GM18861 (cell line): ENCODE measurements around the gene EHD4.

Source experiments
- ATAC-seq: cut with Tn5 transposase; IDR thresholded peaks from one replicate; pipeline ENCODE4 v1.9.1; 2021; ENCODE audit not compliant: unreplicated experiment

The EHD4 gene

GRCh38 chr15:41921639-41922038 is 50.7 kb downstream of the EHD4 start:
- ATAC-seq: no peak

GRCh38 chr15:41921167-41921566 is 51.2 kb downstream of the EHD4 start:
- no peak for ATAC-seq

- ATAC-seq: no peak
These were observed 52.3 kb downstream of the EHD4 start for GRCh38 chr15:41919954-41920538.

DNA sequence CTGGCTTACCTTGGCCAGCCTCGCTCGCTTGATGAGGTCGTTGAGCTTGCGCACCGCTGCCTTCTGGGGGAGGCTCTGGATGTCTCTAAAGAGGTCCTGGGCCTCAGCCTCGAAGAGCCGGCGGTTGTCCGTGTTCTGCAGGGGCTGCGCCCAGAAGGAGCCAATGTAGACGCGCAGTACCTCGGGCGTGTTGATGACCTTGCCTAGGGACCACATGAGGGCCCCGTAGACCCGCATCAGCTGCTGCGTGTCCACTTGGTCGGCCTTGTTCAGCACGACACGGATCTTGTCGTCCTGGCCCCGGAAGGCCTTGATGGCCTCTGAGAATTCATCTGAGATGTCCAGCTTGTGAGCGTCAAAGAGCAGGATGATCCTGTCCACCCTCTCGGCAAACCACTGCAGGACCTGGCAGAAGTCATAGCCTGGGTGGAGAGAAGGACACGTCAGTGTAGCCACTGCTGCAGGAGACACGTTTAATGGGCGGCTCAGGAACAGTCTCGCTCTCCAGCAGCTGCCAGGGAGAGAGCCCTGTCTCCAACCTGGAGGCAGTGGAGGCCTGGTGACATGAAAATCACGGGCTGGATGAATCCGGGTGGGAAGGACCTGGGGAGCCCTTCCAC is 53.0 kb downstream of the EHD4 start:
- ATAC-seq: no peak

- ATAC-seq: no peak
These were observed 53.7 kb downstream of the EHD4 start for GRCh38 chr15:41918506-41919126.

DNA sequence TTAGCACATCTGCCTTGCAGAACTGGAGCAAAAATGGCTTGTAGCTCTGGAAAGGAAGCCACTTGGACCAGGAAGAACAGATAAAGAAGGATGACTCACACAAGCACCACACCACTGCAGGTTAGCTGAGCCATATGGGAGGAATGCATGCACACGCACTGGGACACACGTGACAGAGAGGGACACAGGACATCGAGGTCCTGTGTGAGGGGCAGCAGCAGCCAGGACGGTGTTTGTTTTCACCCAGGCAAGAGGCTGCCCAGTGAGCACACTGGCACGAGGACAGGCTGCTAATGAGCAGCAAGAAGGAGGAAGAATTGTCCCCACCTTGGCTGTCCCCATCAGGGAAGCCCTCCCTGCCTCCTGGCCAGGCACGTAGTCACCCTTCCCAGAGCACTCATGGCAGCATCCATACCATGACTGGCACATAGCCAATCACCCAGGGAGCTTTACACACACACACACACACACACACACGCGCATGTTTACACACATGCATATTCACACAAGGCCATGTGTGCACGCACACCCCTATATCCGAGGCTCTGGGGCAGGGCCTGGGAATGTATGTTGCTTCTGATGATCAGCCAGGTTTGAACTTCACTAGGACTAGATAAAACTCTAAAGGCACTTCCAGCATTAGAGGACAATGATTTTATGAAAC is 54.5 kb downstream of the EHD4 start:
- no peak for ATAC-seq

- ATAC-seq: no peak
These were observed 56.9 kb downstream of the EHD4 start for GRCh38 chr15:41915255-41915994.

- no peak for ATAC-seq
These were observed 57.9 kb downstream of the EHD4 start for GRCh38 chr15:41914411-41914810.

DNA sequence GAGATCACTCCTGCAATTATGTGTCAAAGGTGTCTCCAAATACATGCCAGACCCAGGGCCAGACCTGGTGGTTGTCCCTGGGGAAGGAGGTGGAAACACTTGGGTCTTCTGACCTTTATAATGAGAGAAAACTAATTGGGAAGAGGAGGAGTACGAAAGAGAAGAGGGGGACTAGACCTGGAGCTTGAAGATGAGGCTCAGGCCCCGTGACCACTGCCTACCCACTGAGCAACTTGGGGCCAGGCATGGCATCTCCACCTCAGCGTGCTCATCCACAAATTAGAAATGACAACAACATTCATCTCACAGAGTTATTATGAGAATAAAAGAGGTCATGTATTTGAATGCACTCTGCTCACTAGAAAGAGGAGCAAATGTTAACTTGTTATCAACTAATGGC is 59.1 kb downstream of the EHD4 start:
- ATAC-seq: no peak

DNA sequence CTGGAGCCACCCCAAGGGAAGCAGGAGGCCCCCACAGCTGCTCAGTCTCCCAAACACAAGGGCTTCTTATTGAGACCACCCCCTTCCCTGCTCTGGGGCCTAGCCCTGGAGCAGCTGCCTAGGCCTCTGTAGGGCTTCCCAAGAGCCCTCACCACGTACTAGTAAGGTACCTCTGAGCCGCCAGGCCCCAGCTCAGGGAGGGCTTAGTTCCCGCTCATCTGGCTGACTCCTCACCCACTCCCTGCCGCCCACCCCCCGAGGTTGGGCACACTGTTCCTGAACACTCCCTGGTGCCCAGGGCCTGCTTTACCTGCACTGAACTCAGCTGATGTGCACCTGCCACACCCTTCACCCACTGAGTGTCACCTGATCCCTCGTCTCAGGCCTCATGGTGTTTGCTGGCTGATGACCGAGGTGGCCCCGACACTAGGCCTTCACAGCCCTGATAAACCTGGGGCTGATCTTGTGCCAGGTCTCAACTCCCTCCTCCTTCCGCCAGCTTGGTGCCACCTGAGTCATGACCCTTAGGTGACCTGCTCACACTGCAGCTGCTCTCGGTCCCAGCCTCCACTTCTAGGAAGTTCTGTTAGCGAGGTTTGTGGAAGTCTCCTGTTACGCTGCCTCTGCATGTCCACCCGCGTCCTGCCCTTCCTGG is 60.5 kb downstream of the EHD4 start:
- no peak for ATAC-seq

GRCh38 chr15:41908736-41909461 is 63.5 kb downstream of the EHD4 start:
- no peak for ATAC-seq

DNA sequence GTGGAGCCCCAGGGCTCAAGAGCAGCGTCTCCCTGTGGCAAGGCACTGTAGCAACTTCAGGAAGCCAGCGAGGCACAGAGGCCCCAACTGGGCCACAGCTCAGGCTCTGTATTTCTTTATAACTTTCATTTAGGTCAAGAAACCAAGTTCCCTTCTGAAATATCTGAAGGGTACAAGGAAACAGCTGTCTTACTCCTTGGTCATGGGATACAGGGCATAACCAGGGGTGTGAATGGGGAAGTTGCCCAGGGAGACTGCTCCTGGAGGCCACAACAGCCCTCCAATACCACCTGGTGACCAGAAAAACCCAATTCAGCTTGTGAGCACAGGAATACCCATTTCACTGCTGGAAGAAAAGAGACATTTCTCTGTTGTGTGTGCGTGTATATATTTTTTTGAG is 65.2 kb downstream of the EHD4 start:
- ATAC-seq: no peak

- no peak for ATAC-seq
These were observed 65.7 kb downstream of the EHD4 start for GRCh38 chr15:41906608-41907007.

GRCh38 chr15:41905036-41905793 is 67.1 kb downstream of the EHD4 start:
- ATAC-seq: no peak

DNA sequence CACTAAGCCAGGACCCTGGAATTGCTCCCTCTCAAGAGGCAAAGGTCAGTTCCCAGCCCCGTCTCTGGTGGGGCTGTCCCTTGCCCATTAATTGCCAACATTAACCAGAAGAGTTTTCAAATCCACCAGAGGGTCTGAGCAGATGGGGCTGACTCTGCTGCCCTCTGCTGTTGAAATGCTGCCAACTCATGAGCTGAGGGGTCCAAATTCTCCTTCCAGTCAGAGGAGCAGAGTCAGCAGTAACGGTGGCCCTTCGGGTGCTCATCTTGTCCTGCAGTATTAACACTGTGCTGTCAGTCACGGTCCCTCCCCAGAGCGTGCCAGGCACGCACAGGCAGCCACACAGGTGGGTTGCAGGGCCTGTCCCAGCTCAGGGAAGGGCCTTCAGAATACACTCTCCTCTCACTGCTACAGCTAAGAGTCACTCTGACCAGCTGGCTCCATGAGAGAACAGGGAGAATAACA is 67.8 kb downstream of the EHD4 start:
- ATAC-seq: peak; percentile 41

GRCh38 chr15:41903782-41904181 is 68.6 kb downstream of the EHD4 start:
- no peak for ATAC-seq

GRCh38 chr15:41901431-41901830 is 70.9 kb downstream of the EHD4 start:
- no peak for ATAC-seq

- no peak for ATAC-seq
These were observed 71.6 kb downstream of the EHD4 start for GRCh38 chr15:41900526-41901380.
